ENCODE data around the gene MCM5. TPM values are rescaled to one million over a fixed set of nuclear protein-coding genes. Genes with fewer than 3 reads are reported as not detected.

MCM5 gene
- total and polyA plus RNA-seq, 2 experiments from 2014 or later: 288 to 325 TPM

DNA sequence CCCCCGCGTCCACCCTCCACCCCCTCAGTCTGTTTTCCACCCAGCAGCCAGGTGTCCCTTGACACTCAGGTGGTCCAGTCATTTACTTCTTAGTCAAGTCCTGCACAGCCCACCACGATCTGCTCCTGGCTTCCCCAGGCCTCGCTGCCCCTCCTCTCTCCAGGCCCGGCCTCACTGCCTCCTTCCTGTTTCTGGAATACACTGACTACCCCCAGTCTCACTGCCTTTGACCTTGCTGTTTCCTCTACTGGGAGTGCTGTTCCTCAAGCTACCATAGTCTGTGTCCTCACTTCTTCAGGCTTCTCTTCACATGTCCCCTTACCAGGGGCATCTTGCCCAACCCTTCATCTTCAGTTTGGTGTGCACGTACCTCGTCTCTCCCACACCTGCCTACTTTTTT lies 7.4 kb downstream of the MCM5 start:
- H4K20me1 ChIP-seq (replicated peaks; ENCODE audit: insufficient read depth): peaks cover 12% of the 10 kb centered on the region
- ATAC-seq: no peak
- no peak for TF ChIP-seq JUNB (IDR thresholded peaks at IDR 0.05; ENCODE audit: unreplicated experiment)
- H3K36me3 Mint-ChIP-seq (ENCODE audit: low read depth): peaks cover 100% of the 10 kb centered on the region
- no peak overlapping the region for H2AFZ ChIP-seq
- H3K27ac ChIP-seq (ENCODE audit: low read depth): no peak overlapping the region
- H3K4me2 ChIP-seq: no peak overlapping the region
- H3K9me3 Mint-ChIP-seq: no peaks in the 10 kb centered on the region
- no peak overlapping the region for H3K4me3 Mint-ChIP-seq
- no peaks in the 10 kb centered on the region for H3K27me3 ChIP-seq (ENCODE audit: insufficient read depth)
- no peak overlapping the region for H3K4me3 ChIP-seq
- no peaks in the 10 kb centered on the region for H3K9me2 ChIP-seq (ENCODE audit: insufficient read depth)
- H3K4me1 ChIP-seq (ENCODE audit: insufficient read depth): no peaks in the 10 kb centered on the region
- H3F3A ChIP-seq (replicated peaks; ENCODE audit: low read depth): 0 out of 2 replicates have a peak, but pooled peaks cover 4% of the 10 kb centered on the region
- no peak for DNase-seq (ENCODE audit: low spot score)
- no peak overlapping the region; the same call in 1 of the 2 replicates for H3K27ac Mint-ChIP-seq
- H3K4me1 Mint-ChIP-seq: peaks cover 7% of the 10 kb centered on the region
- peaks cover 93% of the 10 kb centered on the region for H3K36me3 ChIP-seq (ENCODE audit: insufficient read depth)
- H3K27me3 Mint-ChIP-seq (ENCODE audit: insufficient read depth, low read depth, poor library complexity): peaks cover 13% of the 10 kb centered on the region
- peaks cover 31% of the 10 kb centered on the region for H3K79me2 ChIP-seq (replicated peaks; ENCODE audit: insufficient read depth)

DNA sequence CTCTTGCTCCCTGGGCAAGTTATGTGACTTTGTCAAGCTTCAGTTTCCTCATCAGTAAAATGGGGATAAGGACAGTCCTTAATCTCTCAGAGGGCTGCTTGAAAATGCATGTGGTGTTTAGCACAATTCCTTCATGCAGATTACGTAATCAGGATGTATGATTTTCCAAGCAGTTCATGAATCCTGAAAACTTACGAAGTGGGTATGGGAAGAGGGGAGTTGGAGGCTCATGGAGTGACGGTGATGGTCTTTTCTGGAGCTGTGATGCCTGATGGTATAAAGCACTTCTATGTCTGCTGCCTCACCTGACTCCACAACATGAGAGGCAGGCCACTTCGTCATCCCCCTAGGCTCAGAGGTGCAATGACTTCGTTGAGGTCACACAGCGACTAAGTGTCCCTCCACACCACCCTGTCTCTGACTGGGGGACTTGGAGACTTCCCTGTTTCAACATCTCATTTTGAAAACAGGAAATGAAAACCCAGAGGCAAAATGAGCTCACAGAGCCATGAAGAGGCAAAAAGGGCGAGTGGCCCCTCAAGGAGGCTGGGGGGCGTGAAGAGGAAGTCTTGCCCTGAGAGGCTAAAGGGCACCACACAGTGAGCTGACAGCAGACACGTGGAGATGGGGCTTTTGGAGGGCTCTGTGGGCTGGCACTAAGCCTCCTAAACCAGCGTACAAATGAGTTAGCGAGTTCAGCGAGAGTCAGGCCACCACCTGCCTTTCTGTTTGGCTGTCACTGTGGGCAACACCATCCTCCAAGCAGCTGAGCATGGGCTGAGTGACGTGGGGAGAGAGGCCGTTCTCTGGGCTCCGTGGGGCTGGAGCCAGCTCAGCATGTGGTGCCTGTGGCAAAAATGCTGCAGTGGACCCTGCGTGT lies 10.1 kb downstream of the MCM5 start:
- Histone ChIP-seq H2AFZ (no peak overlapping the region), H3K36me3 (ENCODE audit: insufficient read depth) (peaks cover 93% of the 10 kb centered on the region), H3K79me2 (replicated peaks; ENCODE audit: insufficient read depth) (peaks cover 12% of the 10 kb centered on the region; the same call in 1 of the 2 replicates), H3K9me2 (ENCODE audit: insufficient read depth) (no peaks in the 10 kb centered on the region), H3K27ac (ENCODE audit: low read depth) (no peak overlapping the region; the same call in 1 of the 2 replicates), H3K4me2 (no peak overlapping the region), H3F3A (replicated peaks; ENCODE audit: low read depth) (0 out of 2 replicates have a peak, but pooled peaks cover 9% of the 10 kb centered on the region), H3K27me3 (ENCODE audit: insufficient read depth) (no peaks in the 10 kb centered on the region), H3K4me1 (ENCODE audit: insufficient read depth) (no peaks in the 10 kb centered on the region), H4K20me1 (replicated peaks; ENCODE audit: insufficient read depth) (peaks cover 4% of the 10 kb centered on the region), H3K4me3 (no peak overlapping the region)
- peaks cover 99% of the 10 kb centered on the region for H3K36me3 Mint-ChIP-seq (ENCODE audit: low read depth)
- no peaks in the 10 kb centered on the region for H3K9me3 Mint-ChIP-seq
- ATAC-seq (no peak), DNase-seq (ENCODE audit: low spot score) (no peak)
- H3K27me3 Mint-ChIP-seq (ENCODE audit: insufficient read depth, low read depth, poor library complexity): peaks cover 13% of the 10 kb centered on the region
- H3K27ac Mint-ChIP-seq: 0 out of 2 replicates have a peak overlapping the region, but pooled peaks have one; percentile 31
- no peaks in the 10 kb centered on the region; the same call in 2 of the 3 replicates for H3K4me1 Mint-ChIP-seq
- no peak overlapping the region for H3K4me3 Mint-ChIP-seq
- TF ChIP-seq ZNF114 (CRISPR knock-in tag; IDR thresholded peaks at IDR 0.05): no peak
- TF ChIP-seq, protein P1, sequence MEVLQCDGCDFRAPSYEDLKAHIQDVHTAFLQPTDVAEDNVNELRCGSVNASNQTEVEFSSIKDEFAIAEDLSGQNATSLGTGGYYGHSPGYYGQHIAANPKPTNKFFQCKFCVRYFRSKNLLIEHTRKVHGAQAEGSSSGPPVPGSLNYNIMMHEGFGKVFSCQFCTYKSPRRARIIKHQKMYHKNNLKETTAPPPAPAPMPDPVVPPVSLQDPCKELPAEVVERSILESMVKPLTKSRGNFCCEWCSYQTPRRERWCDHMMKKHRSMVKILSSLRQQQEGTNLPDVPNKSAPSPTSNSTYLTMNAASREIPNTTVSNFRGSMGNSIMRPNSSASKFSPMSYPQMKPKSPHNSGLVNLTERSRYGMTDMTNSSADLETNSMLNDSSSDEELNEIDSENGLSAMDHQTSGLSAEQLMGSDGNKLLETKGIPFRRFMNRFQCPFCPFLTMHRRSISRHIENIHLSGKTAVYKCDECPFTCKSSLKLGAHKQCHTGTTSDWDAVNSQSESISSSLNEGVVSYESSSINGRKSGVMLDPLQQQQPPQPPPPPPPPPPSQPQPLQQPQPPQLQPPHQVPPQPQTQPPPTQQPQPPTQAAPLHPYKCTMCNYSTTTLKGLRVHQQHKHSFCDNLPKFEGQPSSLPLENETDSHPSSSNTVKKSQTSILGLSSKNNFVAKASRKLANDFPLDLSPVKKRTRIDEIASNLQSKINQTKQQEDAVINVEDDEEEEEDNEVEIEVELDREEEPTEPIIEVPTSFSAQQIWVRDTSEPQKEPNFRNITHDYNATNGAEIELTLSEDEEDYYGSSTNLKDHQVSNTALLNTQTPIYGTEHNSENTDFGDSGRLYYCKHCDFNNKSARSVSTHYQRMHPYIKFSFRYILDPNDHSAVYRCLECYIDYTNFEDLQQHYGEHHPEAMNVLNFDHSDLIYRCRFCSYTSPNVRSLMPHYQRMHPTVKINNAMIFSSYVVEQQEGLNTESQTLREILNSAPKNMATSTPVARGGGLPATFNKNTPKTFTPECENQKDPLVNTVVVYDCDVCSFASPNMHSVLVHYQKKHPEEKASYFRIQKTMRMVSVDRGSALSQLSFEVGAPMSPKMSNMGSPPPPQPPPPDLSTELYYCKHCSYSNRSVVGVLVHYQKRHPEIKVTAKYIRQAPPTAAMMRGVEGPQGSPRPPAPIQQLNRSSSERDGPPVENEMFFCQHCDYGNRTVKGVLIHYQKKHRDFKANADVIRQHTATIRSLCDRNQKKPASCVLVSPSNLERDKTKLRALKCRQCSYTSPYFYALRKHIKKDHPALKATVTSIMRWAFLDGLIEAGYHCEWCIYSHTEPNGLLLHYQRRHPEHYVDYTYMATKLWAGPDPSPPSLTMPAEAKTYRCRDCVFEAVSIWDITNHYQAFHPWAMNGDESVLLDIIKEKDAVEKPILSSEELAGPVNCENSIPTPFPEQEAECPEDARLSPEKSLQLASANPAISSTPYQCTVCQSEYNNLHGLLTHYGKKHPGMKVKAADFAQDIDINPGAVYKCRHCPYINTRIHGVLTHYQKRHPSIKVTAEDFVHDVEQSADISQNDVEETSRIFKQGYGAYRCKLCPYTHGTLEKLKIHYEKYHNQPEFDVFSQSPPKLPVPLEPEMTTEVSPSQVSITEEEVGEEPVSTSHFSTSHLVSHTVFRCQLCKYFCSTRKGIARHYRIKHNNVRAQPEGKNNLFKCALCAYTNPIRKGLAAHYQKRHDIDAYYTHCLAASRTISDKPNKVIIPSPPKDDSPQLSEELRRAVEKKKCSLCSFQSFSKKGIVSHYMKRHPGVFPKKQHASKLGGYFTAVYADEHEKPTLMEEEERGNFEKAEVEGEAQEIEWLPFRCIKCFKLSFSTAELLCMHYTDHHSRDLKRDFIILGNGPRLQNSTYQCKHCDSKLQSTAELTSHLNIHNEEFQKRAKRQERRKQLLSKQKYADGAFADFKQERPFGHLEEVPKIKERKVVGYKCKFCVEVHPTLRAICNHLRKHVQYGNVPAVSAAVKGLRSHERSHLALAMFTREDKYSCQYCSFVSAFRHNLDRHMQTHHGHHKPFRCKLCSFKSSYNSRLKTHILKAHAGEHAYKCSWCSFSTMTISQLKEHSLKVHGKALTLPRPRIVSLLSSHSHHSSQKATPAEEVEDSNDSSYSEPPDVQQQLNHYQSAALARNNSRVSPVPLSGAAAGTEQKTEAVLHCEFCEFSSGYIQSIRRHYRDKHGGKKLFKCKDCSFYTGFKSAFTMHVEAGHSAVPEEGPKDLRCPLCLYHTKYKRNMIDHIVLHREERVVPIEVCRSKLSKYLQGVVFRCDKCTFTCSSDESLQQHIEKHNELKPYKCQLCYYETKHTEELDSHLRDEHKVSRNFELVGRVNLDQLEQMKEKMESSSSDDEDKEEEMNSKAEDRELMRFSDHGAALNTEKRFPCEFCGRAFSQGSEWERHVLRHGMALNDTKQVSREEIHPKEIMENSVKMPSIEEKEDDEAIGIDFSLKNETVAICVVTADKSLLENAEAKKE (CRISPR knock-in tag; IDR thresholded peaks at IDR 0.05): no peak
- TF ChIP-seq, protein P2, sequence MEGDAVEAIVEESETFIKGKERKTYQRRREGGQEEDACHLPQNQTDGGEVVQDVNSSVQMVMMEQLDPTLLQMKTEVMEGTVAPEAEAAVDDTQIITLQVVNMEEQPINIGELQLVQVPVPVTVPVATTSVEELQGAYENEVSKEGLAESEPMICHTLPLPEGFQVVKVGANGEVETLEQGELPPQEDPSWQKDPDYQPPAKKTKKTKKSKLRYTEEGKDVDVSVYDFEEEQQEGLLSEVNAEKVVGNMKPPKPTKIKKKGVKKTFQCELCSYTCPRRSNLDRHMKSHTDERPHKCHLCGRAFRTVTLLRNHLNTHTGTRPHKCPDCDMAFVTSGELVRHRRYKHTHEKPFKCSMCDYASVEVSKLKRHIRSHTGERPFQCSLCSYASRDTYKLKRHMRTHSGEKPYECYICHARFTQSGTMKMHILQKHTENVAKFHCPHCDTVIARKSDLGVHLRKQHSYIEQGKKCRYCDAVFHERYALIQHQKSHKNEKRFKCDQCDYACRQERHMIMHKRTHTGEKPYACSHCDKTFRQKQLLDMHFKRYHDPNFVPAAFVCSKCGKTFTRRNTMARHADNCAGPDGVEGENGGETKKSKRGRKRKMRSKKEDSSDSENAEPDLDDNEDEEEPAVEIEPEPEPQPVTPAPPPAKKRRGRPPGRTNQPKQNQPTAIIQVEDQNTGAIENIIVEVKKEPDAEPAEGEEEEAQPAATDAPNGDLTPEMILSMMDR (conservative IDR thresholded peaks at IDR 0.05; ENCODE audit: low read depth in 2 of 2): no peak
- TF ChIP-seq STAT1 (IDR thresholded peaks at IDR 0.05; ENCODE audit: unreplicated experiment): no peak
- no peak for TF ChIP-seq EZH2 (IDR thresholded peaks at IDR 0.05; ENCODE audit: low read depth, unreplicated experiment)
- TF ChIP-seq POLR2AphosphoS5 (IDR thresholded peaks at IDR 0.05; ENCODE audit: low read depth): no peak
- TF ChIP-seq JUNB (IDR thresholded peaks at IDR 0.05; ENCODE audit: unreplicated experiment): no peak
- TF ChIP-seq, protein P3, sequence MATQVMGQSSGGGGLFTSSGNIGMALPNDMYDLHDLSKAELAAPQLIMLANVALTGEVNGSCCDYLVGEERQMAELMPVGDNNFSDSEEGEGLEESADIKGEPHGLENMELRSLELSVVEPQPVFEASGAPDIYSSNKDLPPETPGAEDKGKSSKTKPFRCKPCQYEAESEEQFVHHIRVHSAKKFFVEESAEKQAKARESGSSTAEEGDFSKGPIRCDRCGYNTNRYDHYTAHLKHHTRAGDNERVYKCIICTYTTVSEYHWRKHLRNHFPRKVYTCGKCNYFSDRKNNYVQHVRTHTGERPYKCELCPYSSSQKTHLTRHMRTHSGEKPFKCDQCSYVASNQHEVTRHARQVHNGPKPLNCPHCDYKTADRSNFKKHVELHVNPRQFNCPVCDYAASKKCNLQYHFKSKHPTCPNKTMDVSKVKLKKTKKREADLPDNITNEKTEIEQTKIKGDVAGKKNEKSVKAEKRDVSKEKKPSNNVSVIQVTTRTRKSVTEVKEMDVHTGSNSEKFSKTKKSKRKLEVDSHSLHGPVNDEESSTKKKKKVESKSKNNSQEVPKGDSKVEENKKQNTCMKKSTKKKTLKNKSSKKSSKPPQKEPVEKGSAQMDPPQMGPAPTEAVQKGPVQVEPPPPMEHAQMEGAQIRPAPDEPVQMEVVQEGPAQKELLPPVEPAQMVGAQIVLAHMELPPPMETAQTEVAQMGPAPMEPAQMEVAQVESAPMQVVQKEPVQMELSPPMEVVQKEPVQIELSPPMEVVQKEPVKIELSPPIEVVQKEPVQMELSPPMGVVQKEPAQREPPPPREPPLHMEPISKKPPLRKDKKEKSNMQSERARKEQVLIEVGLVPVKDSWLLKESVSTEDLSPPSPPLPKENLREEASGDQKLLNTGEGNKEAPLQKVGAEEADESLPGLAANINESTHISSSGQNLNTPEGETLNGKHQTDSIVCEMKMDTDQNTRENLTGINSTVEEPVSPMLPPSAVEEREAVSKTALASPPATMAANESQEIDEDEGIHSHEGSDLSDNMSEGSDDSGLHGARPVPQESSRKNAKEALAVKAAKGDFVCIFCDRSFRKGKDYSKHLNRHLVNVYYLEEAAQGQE (IDR thresholded peaks at IDR 0.05; ENCODE audit: unreplicated experiment): no peak

Data from GM23338 (cell line).